ENCODE results near the gene HSP90AA1.

DNA sequence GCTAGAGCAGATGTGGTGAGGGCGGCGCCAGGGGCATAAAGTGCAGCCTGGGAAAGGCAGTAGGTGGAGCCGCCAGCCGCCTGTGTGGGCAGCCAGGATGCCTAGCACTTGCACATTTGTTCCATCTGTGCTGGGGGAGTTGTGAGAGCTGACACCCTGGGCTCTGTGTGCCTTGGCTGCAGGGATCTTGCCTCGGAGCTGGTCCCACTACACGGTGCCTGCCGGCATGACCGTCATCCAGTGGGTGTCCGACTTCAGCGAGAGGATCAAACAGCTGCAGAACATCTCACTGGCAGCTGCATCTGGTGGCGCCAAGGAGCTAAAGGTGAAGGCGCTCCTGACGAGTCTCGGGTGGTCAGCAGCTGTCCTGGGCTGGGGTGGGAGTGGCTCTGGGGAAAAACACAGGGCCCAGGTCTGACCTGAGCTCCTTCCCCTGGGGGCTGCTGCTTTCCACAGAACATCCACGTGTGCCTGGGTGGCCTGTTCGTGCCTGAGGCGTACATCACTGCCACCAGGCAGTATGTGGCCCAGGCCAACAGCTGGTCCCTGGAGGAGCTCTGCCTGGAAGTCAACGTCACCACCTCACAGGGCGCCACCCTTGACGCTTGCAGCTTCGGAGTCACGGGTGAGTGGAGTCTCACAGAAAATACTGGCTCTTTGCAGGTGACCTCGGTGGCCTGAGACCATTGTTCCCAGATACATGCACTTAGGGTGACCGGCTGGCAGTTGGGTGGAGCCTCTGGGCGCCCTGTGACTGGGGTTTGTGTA lies 37.4 kb downstream of the HSP90AA1 start:
- TF ChIP-seq, protein P1, sequence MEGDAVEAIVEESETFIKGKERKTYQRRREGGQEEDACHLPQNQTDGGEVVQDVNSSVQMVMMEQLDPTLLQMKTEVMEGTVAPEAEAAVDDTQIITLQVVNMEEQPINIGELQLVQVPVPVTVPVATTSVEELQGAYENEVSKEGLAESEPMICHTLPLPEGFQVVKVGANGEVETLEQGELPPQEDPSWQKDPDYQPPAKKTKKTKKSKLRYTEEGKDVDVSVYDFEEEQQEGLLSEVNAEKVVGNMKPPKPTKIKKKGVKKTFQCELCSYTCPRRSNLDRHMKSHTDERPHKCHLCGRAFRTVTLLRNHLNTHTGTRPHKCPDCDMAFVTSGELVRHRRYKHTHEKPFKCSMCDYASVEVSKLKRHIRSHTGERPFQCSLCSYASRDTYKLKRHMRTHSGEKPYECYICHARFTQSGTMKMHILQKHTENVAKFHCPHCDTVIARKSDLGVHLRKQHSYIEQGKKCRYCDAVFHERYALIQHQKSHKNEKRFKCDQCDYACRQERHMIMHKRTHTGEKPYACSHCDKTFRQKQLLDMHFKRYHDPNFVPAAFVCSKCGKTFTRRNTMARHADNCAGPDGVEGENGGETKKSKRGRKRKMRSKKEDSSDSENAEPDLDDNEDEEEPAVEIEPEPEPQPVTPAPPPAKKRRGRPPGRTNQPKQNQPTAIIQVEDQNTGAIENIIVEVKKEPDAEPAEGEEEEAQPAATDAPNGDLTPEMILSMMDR (conservative IDR thresholded peaks at IDR 0.05; ENCODE audit: low read depth in 2 of 2) = no peak
- no peak for TF ChIP-seq EZH2 (IDR thresholded peaks at IDR 0.05; ENCODE audit: low read depth, unreplicated experiment)
- TF ChIP-seq, protein P2, sequence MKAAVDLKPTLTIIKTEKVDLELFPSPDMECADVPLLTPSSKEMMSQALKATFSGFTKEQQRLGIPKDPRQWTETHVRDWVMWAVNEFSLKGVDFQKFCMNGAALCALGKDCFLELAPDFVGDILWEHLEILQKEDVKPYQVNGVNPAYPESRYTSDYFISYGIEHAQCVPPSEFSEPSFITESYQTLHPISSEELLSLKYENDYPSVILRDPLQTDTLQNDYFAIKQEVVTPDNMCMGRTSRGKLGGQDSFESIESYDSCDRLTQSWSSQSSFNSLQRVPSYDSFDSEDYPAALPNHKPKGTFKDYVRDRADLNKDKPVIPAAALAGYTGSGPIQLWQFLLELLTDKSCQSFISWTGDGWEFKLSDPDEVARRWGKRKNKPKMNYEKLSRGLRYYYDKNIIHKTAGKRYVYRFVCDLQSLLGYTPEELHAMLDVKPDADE (IDR thresholded peaks at IDR 0.05) = no peak
- no peak for TF ChIP-seq NANOG (IDR thresholded peaks at IDR 0.05; ENCODE audit: borderline replicate concordance)
- TF ChIP-seq POLR2AphosphoS5 (IDR thresholded peaks at IDR 0.05; ENCODE audit: low read depth) = no peak
- TF ChIP-seq, protein P3, sequence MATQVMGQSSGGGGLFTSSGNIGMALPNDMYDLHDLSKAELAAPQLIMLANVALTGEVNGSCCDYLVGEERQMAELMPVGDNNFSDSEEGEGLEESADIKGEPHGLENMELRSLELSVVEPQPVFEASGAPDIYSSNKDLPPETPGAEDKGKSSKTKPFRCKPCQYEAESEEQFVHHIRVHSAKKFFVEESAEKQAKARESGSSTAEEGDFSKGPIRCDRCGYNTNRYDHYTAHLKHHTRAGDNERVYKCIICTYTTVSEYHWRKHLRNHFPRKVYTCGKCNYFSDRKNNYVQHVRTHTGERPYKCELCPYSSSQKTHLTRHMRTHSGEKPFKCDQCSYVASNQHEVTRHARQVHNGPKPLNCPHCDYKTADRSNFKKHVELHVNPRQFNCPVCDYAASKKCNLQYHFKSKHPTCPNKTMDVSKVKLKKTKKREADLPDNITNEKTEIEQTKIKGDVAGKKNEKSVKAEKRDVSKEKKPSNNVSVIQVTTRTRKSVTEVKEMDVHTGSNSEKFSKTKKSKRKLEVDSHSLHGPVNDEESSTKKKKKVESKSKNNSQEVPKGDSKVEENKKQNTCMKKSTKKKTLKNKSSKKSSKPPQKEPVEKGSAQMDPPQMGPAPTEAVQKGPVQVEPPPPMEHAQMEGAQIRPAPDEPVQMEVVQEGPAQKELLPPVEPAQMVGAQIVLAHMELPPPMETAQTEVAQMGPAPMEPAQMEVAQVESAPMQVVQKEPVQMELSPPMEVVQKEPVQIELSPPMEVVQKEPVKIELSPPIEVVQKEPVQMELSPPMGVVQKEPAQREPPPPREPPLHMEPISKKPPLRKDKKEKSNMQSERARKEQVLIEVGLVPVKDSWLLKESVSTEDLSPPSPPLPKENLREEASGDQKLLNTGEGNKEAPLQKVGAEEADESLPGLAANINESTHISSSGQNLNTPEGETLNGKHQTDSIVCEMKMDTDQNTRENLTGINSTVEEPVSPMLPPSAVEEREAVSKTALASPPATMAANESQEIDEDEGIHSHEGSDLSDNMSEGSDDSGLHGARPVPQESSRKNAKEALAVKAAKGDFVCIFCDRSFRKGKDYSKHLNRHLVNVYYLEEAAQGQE (IDR thresholded peaks at IDR 0.05; ENCODE audit: unreplicated experiment) = no peak
- TF ChIP-seq CREB1 (CRISPR knock-in tag; IDR thresholded peaks at IDR 0.05; ENCODE audit: low read depth) = no peak
- no peak for TF ChIP-seq JUNB (IDR thresholded peaks at IDR 0.05; ENCODE audit: unreplicated experiment)
- no peak for TF ChIP-seq EZH2phosphoT487 (IDR thresholded peaks at IDR 0.05; ENCODE audit: unreplicated experiment)
- TF ChIP-seq ZNF114 (CRISPR knock-in tag; IDR thresholded peaks at IDR 0.05) = no peak
- TF ChIP-seq ZNF331 (CRISPR knock-in tag; IDR thresholded peaks at IDR 0.05; ENCODE audit: low read depth) = no peak
- no peak for TF ChIP-seq STAT1 (IDR thresholded peaks at IDR 0.05; ENCODE audit: unreplicated experiment)

Data from GM23338 (cell line).